Fibroblast of lung (primary cell): Measurements from ENCODE around the gene GPAM. TPM values are rescaled to one million over a fixed set of nuclear protein-coding genes. Genes with fewer than 3 reads are reported as not detected.

Experiments used
- DNase-seq, 2 donors: peaks; one replicate each; pipeline versions ENCODE4 v3.0.0 to v3.0.0-alpha.2; 2010; ENCODE audit warnings: low read depth in 2 of 2
- H2AFZ ChIP-seq: 2 replicates; pipeline ENCODE4 v1.5.1; 2012; ENCODE audit warnings: low read length, control low read depth, inconsistent platforms
- H3K27ac ChIP-seq: 2 replicates; pipeline ENCODE4 v1.5.1; 2011; ENCODE audit warnings: low read length, control low read depth; ENCODE audit not compliant: insufficient read depth
- H3K27me3 ChIP-seq: 2 replicates; pipeline ENCODE4 v1.5.1; 2011; ENCODE audit warnings: mild to moderate bottlenecking, low read length; ENCODE audit not compliant: control insufficient read depth, insufficient read depth
- H3K36me3 ChIP-seq: 2 replicates; pipeline ENCODE4 v1.5.1; 2011; ENCODE audit warnings: low read length; ENCODE audit not compliant: control insufficient read depth, insufficient read depth
- H3K4me1 ChIP-seq: 2 replicates; pipeline ENCODE4 v1.5.1; 2011; ENCODE audit warnings: low read length; ENCODE audit not compliant: control insufficient read depth, insufficient read depth; ENCODE audit errors: extremely low read depth
- H3K4me2 ChIP-seq: 2 replicates; pipeline ENCODE4 v1.5.1; 2011; ENCODE audit warnings: low read length, control low read depth; ENCODE audit not compliant: insufficient read depth; ENCODE audit errors: extremely low read depth
- H3K4me3 ChIP-seq, 4 experiments: fragments of 200-600 bp in 1 of 4; sonication (generic) in 1 of 4; replicated peaks in 1 of 4; 2 replicates each; pipeline ENCODE4 v1.5.1; 2011 to 2016; ENCODE audit warnings: low read length in 4 of 4, low read depth in 3 of 4, mild to moderate bottlenecking in 3 of 4, control low read depth in 2 of 4, inconsistent platforms in 1 of 4, mixed read lengths in 1 of 4; ENCODE audit not compliant: insufficient read depth in 1 of 4; ENCODE audit errors: control extremely low read depth in 1 of 4
- H3K79me2 ChIP-seq: 2 replicates; pipeline ENCODE4 v1.5.1; 2012; ENCODE audit warnings: mild to moderate bottlenecking, low read length, inconsistent platforms; ENCODE audit not compliant: control insufficient read depth, insufficient read depth
- H3K9ac ChIP-seq: 2 replicates; pipeline ENCODE4 v1.5.1; 2011; ENCODE audit warnings: mild to moderate bottlenecking, low read length, control low read depth; ENCODE audit not compliant: insufficient read depth
- H3K9me3 ChIP-seq: 2 replicates; pipeline ENCODE4 v1.5.1; 2012; ENCODE audit warnings: low read depth, low read length; ENCODE audit not compliant: control insufficient read depth, insufficient read depth
- H4K20me1 ChIP-seq: 2 replicates; pipeline ENCODE4 v1.5.1; 2011; ENCODE audit warnings: low read length; ENCODE audit not compliant: control insufficient read depth, insufficient read depth; ENCODE audit errors: extremely low read depth
- EZH2 ChIP-seq: IDR thresholded peaks from 2 replicates; pipeline ENCODE4 v1.5.1; 2012; ENCODE audit warnings: low read length, control low read depth, mild to moderate bottlenecking; ENCODE audit errors: missing control alignments
- polyA plus RNA-seq, 2 donors: library from polyadenylated mRNA; depleted of rRNA in 1 of 2; stranded (reverse) in 1 of 2; unstranded in 1 of 2; fragments of >200 nt; gene quantifications; 2 replicates each; pipeline ENCODE4 v1.2.1, GENCODE V29; 2011 to 2012; ENCODE audit warnings: missing spikeins in 1 of 2
- total RNA-seq: library from RNA; depleted of rRNA; stranded (reverse); fragments of >200 nt; gene quantifications from 2 replicates; pipeline ENCODE4 v1.2.1, GENCODE V29; 2014
- TF ChIP-seq, protein P1 (sequence below), 2 donors: IDR thresholded peaks in 1 of 2; conservative IDR thresholded peaks in 1 of 2; 1 replicate in 1 of 2; 2 replicates in 1 of 2; pipeline ENCODE4 v1.5.1; 2011 to 2012; ENCODE audit warnings: low read length in 2 of 2, control low read depth in 1 of 2, inconsistent platforms in 1 of 2, low read depth in 1 of 2, mild to moderate bottlenecking in 1 of 2

Gene GPAM
- total and polyA plus RNA-seq, 2 donors (not counting 1 experiment from before 2014, with no cell fraction given) = 10.1 to 17.0 TPM

DNA sequence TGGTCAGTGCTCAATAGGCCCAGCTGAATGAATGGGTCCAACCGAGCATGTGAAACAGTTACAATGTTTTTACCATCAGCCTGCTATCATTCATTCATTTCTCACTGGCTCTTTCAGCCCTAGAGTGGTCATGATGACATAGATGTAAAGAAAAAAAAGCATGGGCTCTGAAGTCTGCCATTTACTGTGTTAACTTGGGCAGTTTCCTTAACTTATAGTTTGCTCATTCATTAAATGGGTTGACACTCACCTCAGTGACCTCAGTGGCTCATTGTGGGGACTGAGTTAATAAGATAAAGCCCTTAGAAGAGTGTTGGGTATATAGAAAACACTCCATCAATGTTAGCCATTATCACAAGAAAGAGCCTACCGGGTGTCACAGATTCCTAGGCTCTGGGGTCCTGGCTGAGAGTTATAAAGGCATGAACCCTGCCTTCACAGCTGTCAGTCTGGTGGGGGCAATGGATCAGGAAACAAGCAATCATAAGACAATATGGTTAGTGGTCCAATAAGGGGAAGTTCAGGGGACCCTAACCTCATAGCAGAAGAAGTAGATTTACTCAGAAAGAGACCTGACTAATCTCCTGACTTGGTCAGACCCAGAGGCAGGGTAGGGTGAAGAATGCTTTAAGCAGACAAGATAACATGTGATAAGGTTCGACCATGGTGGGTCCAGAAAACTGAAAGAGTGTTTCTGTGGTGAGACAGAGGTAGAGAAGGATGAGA lies 29.7 kb upstream of the GPAM start:
- no peaks in the 10 kb centered on the region for H3K79me2 ChIP-seq
- H3K36me3 ChIP-seq = no peaks in the 10 kb centered on the region
- H3K4me2 ChIP-seq = no peak overlapping the region
- no peaks in the 10 kb centered on the region for H3K27me3 ChIP-seq
- no peak for DNase-seq
- no peak overlapping the region for H2AFZ ChIP-seq
- H4K20me1 ChIP-seq = no peaks in the 10 kb centered on the region
- no peak overlapping the region for H3K4me3 ChIP-seq
- no peak overlapping the region for H3K9ac ChIP-seq
- no peaks in the 10 kb centered on the region for H3K9me3 ChIP-seq
- TF ChIP-seq EZH2 = no peak
- TF ChIP-seq, protein P1, sequence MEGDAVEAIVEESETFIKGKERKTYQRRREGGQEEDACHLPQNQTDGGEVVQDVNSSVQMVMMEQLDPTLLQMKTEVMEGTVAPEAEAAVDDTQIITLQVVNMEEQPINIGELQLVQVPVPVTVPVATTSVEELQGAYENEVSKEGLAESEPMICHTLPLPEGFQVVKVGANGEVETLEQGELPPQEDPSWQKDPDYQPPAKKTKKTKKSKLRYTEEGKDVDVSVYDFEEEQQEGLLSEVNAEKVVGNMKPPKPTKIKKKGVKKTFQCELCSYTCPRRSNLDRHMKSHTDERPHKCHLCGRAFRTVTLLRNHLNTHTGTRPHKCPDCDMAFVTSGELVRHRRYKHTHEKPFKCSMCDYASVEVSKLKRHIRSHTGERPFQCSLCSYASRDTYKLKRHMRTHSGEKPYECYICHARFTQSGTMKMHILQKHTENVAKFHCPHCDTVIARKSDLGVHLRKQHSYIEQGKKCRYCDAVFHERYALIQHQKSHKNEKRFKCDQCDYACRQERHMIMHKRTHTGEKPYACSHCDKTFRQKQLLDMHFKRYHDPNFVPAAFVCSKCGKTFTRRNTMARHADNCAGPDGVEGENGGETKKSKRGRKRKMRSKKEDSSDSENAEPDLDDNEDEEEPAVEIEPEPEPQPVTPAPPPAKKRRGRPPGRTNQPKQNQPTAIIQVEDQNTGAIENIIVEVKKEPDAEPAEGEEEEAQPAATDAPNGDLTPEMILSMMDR (conservative IDR thresholded peaks at IDR 0.05 in 1 of 2, IDR thresholded peaks at IDR 0.05 in 1 of 2; ENCODE audit: low read depth in 1 of 2, low read length in 2 of 2) = no peak
- H3K27ac ChIP-seq = no peak overlapping the region
- no peaks in the 10 kb centered on the region for H3K4me1 ChIP-seq

DNA sequence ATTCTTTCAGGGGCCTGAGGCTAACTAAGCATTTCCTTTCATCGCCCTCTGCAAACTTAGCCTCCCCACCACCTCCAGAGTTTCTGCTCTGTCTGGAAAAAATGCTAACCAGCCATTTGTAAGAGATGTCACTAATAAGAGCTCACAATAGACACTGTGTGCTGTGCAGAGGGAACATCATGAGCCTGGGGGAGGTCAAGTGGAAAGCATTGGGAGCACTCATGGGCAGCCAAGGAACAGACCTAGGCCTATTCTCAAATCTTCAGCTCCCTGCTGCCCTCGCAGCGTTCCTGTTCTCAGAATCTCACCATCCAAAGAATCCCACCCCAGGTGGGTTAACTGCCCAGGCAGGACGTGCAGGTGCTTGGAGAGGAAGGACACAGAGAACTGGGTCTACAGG lies 27.1 kb upstream of the GPAM start:
- Histone ChIP-seq H3K27ac (no peak overlapping the region), H3K9me3 (no peaks in the 10 kb centered on the region), H3K36me3 (no peaks in the 10 kb centered on the region), H3K9ac (no peak overlapping the region), H3K4me2 (no peak overlapping the region), H3K4me3 (no peak overlapping the region), H3K79me2 (no peaks in the 10 kb centered on the region), H3K27me3 (no peaks in the 10 kb centered on the region), H3K4me1 (no peaks in the 10 kb centered on the region), H4K20me1 (no peaks in the 10 kb centered on the region), H2AFZ (no peak overlapping the region)
- TF ChIP-seq EZH2 = no peak
- TF ChIP-seq, protein P1 (conservative IDR thresholded peaks at IDR 0.05 in 1 of 2, IDR thresholded peaks at IDR 0.05 in 1 of 2; ENCODE audit: low read depth in 1 of 2, low read length in 2 of 2) = no peak
- no peak for DNase-seq

DNA sequence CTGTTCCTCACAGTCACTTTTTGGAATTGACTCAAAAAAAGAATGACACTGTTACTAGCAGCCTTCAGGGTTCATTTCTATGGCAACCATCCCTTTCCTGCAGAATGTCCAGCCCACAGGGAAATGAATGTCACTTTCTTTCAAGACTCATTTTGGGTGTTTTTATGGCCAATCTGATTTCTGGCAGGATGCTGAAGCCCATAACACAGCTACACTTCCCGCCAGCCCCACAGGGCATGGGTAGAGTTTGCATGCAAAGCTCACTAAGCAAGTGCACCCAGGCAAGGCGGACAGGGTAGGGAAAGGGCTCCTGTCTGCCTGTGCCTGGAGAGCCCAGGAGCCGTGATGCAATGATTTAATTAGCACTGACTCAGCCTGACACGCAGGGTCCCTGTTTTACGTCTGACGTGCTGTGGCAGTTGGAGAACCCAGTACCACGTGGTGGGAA lies 26.1 kb upstream of the GPAM start:
- H3K79me2 ChIP-seq = no peaks in the 10 kb centered on the region
- H3K36me3 ChIP-seq = no peaks in the 10 kb centered on the region
- H3K27ac ChIP-seq = no peak overlapping the region
- no peak overlapping the region for H3K4me2 ChIP-seq
- TF ChIP-seq EZH2 = no peak
- TF ChIP-seq, protein P1 (conservative IDR thresholded peaks at IDR 0.05 in 1 of 2, IDR thresholded peaks at IDR 0.05 in 1 of 2; ENCODE audit: low read depth in 1 of 2, low read length in 2 of 2) = no peak
- no peaks in the 10 kb centered on the region for H3K4me1 ChIP-seq
- no peaks in the 10 kb centered on the region for H4K20me1 ChIP-seq
- H3K27me3 ChIP-seq = no peaks in the 10 kb centered on the region
- no peaks in the 10 kb centered on the region for H3K9me3 ChIP-seq
- H2AFZ ChIP-seq = no peak overlapping the region
- no peak overlapping the region for H3K4me3 ChIP-seq
- DNase-seq = peak in 1 of 2 donors; percentile 17
- H3K9ac ChIP-seq = no peak overlapping the region
